CD1c-positive myeloid dendritic cell (primary cell): ENCODE results near the gene CNP.

Source experiments
- DNase-seq: peaks from one replicate; pipeline ENCODE4 v3.0.0-alpha.2; 2016; ENCODE audit errors: extremely low spot score

Gene CNP

DNA sequence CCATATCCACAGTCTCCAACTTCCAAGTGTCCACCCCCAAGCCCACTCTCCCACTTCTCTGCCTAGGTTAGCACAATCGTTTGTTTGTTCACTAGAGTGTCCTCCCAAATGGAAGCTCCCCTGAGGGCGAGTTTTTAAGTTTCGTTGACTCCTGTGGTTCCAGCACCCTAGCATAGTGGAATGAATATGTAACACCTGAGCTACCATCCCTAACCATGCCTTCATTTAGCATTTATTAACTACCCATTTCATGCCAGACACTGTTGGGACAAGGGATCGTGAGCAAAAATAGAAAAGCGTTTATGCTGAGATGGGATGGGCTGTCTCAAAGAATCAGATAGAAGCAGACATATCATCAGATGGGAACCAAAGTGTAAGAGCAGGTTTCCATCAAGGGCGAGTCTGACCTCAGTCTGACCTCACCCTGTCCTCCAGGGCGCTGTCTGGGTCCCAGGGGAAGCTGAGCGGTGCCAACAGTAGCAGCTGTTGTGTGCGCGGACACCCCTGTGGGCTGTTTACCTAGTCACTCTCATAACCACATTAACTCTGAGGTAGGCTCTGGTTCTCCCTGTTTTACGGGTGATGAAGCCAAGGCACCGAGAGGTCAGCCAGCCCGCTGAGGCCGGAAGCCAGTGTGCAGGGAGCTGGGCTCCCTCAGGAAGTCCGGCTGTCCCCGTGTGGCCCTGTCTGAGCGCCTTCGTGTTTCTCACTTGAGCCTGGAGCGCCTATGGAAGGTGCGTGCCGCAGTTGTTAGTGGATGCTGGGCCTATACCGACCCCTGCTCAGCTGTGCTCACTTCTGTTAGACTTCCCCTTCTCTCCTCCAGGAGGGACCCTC is 6.2 kb downstream of the CNP start:
- DNase-seq: no peak

DNA sequence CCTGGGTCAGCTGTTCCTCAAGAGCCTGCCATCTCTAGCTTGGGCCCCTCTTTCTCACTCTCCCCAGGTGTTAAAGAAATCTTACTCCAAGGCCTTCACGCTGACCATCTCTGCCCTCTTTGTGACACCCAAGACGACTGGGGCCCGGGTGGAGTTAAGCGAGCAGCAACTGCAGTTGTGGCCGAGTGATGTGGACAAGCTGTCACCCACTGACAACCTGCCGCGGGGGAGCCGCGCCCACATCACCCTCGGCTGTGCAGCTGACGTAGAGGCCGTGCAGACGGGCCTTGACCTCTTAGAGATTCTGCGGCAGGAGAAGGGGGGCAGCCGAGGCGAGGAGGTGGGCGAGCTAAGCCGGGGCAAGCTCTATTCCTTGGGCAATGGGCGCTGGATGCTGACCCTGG is 6.8 kb downstream of the CNP start:
- DNase-seq: no peak

DNA sequence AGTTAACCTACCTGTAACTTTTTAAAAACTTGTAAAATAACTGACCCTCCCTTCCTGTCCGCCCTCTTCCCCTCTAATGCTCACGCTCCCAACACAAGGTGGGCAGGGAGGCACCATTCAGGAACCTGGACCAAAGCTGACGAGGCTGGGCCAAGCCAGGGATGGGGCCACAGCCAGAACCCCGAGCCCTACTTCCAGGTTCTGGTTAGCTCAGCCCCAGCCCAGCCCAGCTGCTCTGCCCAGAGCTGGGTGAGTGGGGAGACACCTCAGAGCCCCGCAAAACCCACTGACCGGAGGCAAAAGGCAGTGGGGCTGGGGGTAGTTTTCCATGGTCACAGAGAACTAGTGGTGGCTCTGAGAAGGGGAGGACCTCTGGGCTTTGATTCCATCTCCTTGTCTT is 7.4 kb downstream of the CNP start:
- DNase-seq: no peak

DNA sequence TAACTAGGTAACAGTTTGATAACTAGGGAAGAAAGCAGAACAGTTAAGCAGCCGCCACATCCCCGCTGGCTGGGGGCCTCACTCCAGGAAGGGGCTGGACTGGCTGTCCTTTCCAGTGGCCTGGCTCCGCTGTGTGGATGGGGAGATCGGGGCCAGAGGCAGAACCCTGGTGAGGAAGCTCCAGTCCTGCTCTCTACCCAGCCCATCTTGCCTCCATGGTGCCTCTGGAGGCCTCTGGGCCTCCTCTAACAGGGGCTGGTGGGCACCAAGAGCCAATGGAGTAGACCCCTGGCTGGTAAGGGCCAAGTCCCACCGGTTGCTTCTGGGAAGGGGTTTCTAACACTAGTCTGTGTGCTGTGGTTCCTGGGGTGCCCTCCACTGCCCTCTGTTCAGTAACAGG is 8.1 kb downstream of the CNP start:
- DNase-seq: no peak

DNA sequence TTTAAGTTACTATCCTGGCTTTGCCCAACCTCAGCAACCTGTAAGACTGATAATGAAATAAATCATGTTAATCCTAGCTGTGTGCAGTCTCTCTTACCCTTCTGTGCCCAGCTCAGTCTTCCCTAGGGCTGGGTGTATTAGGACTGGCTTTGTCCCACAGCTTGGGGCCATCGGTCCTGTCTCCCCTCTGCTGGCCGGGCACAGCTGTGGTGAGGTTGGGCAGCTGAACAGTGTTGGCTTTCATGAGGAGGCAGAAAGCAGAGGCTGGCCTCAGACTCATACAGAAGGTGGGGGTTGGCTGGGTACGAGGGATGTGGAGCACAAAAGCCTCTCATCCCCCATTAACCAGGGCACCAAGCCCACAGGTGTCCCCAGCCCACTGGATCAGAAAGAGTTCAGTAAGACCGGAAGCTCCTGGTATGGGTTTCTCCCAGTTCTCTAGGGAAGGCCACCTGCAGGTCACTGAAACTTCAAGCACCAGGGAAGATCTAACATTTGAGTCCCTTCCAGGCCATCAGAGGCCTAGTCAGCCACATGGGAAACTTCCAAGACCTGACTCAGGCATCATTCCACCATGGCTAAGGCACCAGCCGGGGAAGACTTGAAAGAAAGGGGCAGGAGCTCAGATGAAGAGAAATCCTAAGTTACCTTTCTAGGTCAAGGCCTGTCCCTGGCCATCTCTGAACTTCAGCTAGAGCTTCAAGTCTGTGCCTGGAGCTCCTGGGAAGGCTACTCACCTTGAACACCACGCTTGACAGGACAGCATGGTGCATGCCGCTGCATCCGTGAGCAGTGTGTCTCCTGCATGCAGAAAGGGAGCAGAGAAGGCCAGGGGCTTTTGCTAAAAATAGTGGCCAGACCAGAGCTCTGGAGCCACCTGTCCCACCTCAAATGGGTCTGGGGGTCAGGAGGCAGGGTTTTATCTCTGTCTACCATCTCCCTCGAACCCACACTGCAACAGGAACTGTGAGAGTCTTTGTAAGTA is 8.8 kb downstream of the CNP start:
- DNase-seq: no peak

DNA sequence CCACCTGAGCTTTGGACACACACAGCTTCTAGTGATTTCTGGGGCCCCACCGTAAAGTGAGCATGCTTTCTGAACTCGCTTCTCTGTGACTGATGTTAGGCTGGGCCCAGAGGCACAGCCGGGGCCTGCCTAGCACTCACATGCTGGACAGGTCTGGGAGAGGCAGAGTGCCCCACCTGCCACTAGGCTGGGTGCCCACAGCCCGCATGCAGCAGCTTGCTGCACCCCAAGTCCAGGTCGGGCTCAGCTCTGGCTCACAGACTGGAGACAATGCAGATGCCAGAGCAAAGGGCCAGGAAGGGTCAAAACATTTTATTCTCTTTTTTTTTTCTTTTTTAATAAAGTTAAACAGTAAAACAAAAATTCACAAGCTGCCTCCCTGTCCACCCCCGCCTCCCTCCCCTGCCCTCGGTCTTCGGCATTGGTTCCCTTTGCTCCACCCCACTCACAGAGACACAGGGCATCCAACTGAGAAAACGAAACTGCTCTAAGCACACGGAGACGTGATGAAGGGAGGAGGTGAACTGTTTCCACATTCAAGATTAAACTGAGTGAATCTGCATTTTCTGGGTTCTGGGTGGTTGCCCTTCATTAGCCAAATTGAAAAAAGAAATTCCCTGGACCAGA is 9.7 kb downstream of the CNP start:
- no peak for DNase-seq

DNA sequence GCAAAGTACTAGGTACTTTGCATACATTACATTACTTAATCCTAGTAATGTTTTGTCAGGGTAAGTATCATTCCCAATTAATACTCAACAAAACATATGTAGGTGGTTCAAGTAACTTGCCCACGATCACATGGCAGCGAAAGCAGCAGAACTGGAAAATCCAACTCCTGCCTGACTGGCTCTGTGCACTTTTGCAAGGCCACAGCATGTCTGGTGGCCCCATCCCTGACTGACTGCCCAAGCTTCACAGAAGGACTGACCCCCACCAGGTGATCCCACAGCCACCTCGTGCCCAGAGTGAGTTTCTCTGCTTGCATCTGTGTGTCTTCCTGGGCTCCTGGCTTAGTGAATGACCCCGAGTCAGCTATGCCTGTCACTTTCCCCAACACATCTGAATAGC is 11.4 kb downstream of the CNP start:
- no peak for DNase-seq

DNA sequence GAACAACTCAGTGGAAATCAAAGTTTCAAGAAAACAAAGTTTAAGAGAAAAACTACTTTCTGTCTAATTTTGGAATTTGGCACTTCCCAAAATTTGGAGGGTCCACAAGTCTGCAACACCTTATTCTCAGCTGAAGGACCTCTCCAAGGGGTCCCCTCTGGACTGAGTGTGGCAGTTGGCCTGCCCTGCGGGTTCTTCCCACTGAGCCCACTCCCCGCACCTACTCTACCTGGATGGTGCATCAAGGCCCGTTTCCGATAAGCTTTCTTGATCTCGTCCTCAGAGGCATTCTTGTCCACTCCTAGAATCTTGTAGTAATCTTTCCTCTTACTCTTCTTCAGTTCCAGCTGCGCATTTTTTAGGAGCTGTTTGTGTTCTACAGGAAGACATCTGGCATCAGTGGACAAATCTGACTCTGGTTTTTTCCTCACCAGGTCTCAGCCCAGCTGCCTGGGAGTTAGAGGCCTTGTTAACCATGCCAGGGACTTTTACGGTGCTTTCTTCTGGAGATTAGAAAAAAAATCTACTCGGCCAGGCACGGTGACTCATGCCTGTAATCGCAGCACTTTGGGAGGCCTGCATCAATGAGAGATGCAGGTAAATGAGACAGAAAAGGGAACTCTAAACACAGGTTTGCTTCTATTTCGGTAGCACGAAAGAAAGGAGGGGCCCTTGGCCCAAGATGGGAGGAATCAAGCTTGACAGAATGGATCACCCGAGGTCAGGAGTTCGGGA is 15.6 kb downstream of the CNP start:
- no peak for DNase-seq

DNA sequence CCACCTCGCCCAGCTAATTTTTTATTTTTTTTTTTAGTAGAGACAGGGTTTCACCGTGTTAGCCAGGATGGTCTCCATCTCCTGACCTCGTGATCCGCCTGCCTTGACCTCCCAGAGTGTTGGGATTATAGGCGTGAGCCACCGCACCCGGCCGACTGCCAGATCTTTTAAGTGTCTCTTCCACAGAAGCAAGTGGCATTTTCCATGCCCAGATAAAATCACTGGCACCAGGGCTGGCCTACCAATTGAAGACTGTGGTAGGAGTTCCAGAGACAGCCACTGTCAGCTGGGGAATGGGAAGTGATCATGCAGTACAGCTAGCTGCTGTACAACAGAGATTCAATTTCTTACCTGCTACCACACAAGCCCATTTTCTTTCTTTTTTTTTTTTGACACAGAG is 17.9 kb downstream of the CNP start:
- DNase-seq: no peak

DNA sequence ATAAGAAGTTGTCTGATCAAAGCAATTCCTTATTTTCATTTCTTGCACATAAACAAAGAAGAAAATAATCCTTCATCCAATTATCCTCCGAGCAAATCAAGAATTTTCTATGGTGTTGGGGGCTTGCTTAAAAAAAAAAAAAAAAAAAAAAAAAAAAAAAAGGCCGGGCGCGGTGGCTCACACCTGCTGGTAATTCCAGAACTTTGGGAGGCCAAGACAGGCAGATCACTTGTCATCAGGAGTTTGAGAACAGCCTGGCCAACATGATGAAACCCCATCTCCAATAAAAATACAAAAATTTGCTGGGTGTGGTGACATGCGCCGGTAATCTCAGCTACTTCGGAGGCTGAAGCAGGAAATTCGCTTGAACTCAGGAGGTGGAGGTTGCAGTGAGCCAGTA is 19.3 kb downstream of the CNP start:
- DNase-seq: no peak

DNA sequence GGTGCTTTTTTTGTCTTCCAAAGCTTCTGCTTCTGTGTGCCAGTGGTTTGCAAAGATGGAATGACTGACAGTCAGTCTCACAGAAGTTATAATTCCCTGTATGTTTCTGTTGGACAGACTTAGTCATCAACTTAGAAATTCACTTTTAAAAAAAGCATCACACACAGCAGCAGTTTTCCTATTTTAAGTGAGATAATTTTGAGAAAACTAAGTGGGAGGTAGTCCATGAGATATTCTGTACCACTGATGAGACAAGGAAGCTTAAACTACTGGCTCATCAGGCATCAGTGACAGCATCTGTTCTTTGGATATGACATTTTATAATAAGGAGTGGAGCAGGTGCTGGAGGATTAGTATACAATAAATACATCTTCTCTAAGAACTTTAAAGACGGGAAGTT is 20.0 kb downstream of the CNP start:
- no peak for DNase-seq

DNA sequence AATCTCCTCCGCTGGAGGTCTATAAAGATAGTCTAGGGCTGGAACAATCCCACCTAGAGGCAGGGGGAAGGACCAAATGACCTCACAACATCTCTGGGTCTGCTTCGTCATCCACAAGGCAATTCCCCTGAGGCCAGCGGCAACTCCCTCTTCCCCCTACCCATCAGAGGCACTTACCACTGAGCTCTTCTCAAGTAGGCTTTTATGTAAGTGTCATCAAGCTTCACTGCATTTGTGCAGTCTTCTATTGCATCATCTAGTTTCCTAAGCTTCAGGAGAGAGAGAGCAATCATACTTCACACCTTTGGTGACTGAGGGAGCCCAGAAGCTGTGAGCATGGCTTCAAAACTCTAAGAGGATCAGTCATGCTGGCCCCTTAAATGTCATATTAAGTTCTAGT is 21.0 kb downstream of the CNP start:
- DNase-seq: no peak

DNA sequence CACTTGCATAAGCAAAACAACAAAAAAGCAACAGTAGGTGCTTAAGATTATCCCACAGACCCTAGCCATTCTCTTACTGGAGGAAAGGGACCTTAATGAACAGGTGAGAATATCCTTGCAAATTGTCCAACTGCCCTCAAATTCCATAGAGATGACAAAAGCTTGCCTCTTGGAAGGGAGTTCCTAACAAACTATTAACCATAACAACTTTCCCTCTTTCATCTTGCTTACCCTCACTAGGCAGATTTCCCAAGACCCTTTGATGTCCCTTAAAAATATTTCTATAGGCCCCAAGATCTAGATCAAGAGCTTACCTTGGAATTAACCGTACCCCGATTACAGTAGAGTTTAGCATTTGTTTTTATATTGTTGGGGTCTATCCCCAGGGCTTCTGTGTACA is 21.8 kb downstream of the CNP start:
- DNase-seq: no peak

DNA sequence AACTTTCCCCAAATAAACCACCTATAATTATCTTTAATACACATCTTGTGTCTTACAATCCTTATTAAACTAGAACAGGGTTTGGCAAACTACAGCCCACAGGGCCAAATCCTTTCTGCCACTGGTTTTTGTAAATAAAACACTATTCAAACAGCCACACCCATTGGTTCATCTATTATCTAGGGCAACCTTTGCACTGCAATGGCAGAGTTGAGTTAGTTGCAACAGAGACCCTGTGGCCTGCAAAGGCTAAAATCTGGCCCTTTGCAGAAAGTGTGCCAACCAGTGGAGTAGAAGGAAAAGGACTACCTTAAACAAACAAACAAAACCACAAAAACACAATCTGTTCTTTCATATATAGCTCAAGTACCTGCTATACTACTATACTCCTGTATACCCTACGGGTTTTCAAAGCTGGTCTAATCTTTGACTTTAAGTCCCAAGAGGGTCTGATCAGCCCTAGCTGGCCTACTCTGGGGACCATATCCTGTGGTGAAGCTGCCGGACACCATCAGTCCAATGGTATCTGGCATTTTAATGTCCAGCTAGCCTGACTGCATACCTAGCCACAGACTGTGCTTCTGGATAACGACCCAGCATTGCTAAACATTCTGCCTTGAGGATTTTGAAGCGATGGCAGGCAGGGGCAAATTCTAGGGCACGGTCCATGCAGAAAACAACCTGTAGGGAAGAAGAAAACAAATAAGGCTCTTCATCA is 23.3 kb downstream of the CNP start:
- no peak for DNase-seq

DNA sequence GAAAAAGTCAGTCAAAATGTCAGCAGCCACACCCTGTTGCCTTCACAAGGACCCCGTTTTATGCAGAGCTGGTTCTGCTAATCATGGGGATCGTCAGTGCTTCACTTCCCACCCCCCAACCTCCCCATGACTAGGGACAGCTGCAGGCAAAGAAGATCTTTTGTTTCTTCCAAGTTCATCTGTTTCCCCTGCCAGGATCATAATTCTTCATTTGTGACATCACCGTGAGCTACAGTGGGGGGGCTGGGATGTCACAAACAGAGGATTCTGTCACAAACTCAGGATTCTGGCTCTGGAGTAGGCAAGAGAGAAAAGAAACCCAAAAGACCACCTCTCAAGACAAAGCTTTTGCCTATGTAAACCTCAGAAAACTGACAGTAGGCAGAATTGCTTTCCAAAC is 26.0 kb downstream of the CNP start:
- DNase-seq: no peak

DNA sequence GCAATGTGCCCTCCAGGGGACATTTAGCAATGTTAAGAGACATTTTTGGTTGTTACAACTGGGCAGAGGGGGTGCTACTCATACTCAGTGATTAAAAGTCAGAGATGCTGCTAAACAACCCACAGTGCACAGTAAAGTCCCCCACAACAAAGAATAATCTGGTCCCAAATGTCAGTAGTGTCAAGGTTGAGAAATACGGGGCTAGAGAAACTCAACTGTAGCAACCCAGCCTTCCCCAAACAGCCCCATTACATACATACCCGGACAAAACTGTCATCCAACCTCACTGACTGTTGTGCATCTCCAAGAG is 30.2 kb downstream of the CNP start:
- DNase-seq: no peak

DNA sequence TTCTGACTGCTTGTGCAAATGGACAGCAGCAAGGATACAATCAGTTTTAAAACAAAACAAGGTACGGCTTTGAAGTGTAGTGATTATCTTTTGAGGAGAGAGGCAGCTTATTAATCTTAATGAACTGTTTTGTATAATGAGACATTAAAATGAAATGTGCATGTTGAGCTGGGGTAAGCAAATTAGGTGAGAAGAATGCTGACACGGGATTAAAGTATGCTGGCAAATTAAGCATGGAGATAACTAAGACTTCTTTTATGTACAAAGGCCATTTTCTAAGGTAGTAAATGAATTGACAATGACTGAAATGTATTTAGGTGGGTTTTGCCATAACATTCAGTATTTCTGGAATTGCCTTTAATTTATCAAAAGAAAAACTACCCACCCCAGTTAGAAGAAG is 31.9 kb downstream of the CNP start:
- DNase-seq: no peak

DNA sequence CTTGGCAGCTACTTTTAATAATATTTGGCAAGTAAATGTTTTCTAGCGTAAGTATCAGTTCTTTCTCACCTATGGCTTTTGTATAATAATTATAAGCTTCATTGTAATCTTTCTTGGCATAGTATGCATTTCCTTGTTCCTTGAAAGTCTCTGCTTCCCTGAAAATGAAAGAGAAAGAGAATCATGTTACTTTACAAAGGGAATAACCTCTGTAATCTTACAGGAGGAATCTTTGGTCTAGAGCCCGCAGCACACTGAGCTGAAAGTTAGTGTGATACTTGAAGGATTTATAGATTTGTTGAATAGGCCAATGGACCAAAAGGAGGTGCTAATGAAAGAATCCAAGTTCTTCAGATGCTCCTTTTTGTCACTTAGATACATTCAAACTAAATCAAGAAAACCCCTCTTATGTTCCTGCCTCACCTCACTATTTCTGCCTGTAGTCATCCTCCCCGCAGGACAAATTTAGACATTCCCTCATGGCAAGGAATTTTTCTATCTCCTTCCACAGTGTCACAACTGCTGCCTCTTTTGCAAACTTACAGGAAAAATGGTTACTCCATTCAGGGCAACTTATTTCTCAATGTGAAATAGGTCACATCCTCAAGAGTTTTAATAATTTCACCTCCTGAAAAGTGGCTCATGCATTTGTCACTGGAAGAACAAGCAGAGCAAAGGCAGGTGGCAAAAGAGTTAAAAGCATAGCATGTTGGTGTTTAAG is 34.0 kb downstream of the CNP start:
- DNase-seq: no peak

DNA sequence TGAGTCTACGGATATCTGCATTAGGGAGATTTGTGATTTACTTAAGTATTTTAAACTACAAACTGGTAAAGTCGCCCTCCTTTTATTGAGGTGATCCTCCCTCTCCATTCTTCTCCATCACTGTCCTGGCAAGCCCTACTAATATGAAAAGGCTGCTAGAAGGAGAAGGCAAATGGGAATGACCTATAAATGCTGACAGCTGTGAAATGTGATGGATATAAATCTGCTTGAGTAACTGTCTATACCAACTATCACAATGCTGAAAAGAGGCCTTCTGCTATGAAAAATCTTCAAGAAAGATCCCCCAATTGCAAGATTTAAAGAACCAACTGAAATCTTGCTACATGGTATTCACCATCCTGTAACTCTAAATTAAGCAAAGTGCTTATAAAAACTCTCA is 35.1 kb downstream of the CNP start:
- no peak for DNase-seq

DNA sequence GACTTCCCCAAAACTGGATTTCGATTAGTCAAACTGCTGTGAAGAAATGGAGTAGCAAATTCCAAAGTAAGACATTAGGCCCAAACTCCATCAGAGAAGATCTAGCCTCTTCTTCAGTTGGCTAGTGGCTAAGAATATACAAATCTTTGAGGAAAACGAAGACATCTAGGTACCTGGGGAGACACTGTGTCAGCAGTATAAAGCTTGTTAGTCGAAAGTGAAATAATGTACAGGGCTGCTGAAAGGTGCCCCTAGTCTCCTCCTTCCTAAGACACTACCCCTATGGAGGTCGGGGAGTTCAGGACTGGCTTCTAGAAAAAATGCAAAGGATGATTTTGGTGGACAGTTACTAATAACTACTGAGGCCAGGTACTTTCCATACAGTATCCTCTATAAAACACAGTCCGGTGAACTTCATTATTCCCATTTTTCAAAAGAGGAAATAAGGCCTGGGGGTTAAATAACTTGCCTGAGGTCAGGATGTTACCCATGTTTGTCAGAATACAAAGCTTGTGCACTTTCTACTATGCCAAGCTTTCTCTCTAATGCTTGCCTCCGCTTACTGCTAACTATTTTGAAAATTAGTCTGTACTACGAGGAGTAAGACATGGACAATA is 35.7 kb downstream of the CNP start:
- DNase-seq: no peak
